ENCODE measurements around the gene HSD17B1.
"Not testable (repeated sequence)": the region's sequence is repeated elsewhere in the genome, so short reads cannot be mapped to it uniquely, and the experiment has no call there.

The HSD17B1 gene

GRCh38 chr17:42525221-42525620 lies 27.5 kb upstream of the HSD17B1 start:
- peak; percentile 72 for DNase-seq (ENCODE audit: low read depth)

- DNase-seq (ENCODE audit: low read depth): peak; percentile 76
Measured at GRCh38 chr17:42526031-42526444, 26.7 kb upstream of the HSD17B1 start.

GRCh38 chr17:42527932-42528331 lies 24.8 kb upstream of the HSD17B1 start:
- DNase-seq (ENCODE audit: low read depth): no peak

GRCh38 chr17:42529061-42529460 lies 23.7 kb upstream of the HSD17B1 start:
- no peak for DNase-seq (ENCODE audit: low read depth)

- no peak for DNase-seq (ENCODE audit: low read depth)
Measured at GRCh38 chr17:42530952-42531454, 21.7 kb upstream of the HSD17B1 start.

- DNase-seq (ENCODE audit: low read depth): peak; percentile 68
Measured at GRCh38 chr17:42531455-42532354, 21.0 kb upstream of the HSD17B1 start.

- no peak for DNase-seq (ENCODE audit: low read depth)
Measured at GRCh38 chr17:42535155-42536047, 17.3 kb upstream of the HSD17B1 start.

- peak; percentile 93 for DNase-seq (ENCODE audit: low read depth)
Measured at GRCh38 chr17:42536048-42536371, 16.7 kb upstream of the HSD17B1 start, which contains the start of gene NAGLU. Gene NAGLU, plus strand, starts transcription at chr17:42536241. Its CDS starts 32 bp downstream, at chr17:42536273.

GRCh38 chr17:42536372-42537155 lies 16.2 kb upstream of the HSD17B1 start:
- DNase-seq (ENCODE audit: low read depth): peak; percentile 85

- DNase-seq (ENCODE audit: low read depth): no peak
Measured at GRCh38 chr17:42537156-42537805, 15.4 kb upstream of the HSD17B1 start.

GRCh38 chr17:42537826-42538451 lies 14.8 kb upstream of the HSD17B1 start:
- DNase-seq (ENCODE audit: low read depth): no peak

GRCh38 chr17:42538482-42538881 lies 14.2 kb upstream of the HSD17B1 start:
- DNase-seq (ENCODE audit: low read depth): no peak

- DNase-seq (ENCODE audit: low read depth): not testable (repeated sequence)
Measured at GRCh38 chr17:42540558-42540957, 12.2 kb upstream of the HSD17B1 start.

GRCh38 chr17:42541041-42541833 lies 11.5 kb upstream of the HSD17B1 start:
- peak; percentile 44 for DNase-seq (ENCODE audit: low read depth)

GRCh38 chr17:42543190-42544079 lies 9.3 kb upstream of the HSD17B1 start:
- no peak for DNase-seq (ENCODE audit: low read depth)

GRCh38 chr17:42544874-42545283 lies 7.8 kb upstream of the HSD17B1 start:
- DNase-seq (ENCODE audit: low read depth): no peak

GRCh38 chr17:42545755-42546505 lies 6.8 kb upstream of the HSD17B1 start:
- DNase-seq (ENCODE audit: low read depth): not testable (repeated sequence)

GRCh38 chr17:42547001-42547461 lies 5.7 kb upstream of the HSD17B1 start:
- DNase-seq (ENCODE audit: low read depth): no peak

All from ELR (cell line).